ENCODE measurements around the gene MAML2. TPM values are rescaled to one million over a fixed set of nuclear protein-coding genes. Genes with fewer than 3 reads are reported as not detected.

The MAML2 gene
- total and polyA plus RNA-seq, 9 of the 15 experiments (the other 6 are each of a cell fraction or from before 2014, with no cell fraction given): 0.79 to 6.8 (median 4.8) TPM

GRCh38 chr11:96054870-96055705 is 287.9 kb downstream of the MAML2 start (continued):
- no peak for TF ChIP-seq ZBTB5 (IDR thresholded peaks at IDR 0.05)
- TF ChIP-seq ZNF592 (IDR thresholded peaks at IDR 0.05): 0 out of 2 replicates have a peak, but pooled peaks have one; percentile 29
- TF ChIP-seq ZNF77 (CRISPR knock-in tag; IDR thresholded peaks at IDR 0.05): no peak
- no peak for TF ChIP-seq ZNF146 (CRISPR knock-in tag; IDR thresholded peaks at IDR 0.05; ENCODE audit: unreplicated experiment)
- TF ChIP-seq ZNF347 (CRISPR knock-in tag; IDR thresholded peaks at IDR 0.05; ENCODE audit: low read depth): no peak
- no peak for TF ChIP-seq RFX1 (IDR thresholded peaks at IDR 0.05)
- TF ChIP-seq ZNF778 (CRISPR knock-in tag; IDR thresholded peaks at IDR 0.05): no peak
- no peak for TF ChIP-seq CEBPZ (IDR thresholded peaks at IDR 0.05; ENCODE audit: borderline replicate concordance, low read depth, low read length)
- TF ChIP-seq SMAD3 (CRISPR knock-in tag; conservative IDR thresholded peaks at IDR 0.05): no peak
- no peak for TF ChIP-seq ZNF445 (CRISPR knock-in tag; IDR thresholded peaks at IDR 0.05; ENCODE audit: low read depth)
- TF ChIP-seq ZNF3 (CRISPR knock-in tag; IDR thresholded peaks at IDR 0.05): no peak
- TF ChIP-seq FUS (optimal IDR thresholded peaks at IDR 0.05; ENCODE audit: low read depth, low read length): no peak
- no peak for TF ChIP-seq FOXA1 (IDR thresholded peaks at IDR 0.05; ENCODE audit: borderline replicate concordance)
- TF ChIP-seq PHTF2 (CRISPR knock-in tag; IDR thresholded peaks at IDR 0.05): no peak
- no peak for TF ChIP-seq KDM1A (IDR thresholded peaks at IDR 0.05)

All from K562 (cell line).